ENCODE data around the gene LRRC75A. TPM values are rescaled to one million over a fixed set of nuclear protein-coding genes. Genes with fewer than 3 reads are reported as not detected.

LRRC75A gene
- total and polyA plus RNA-seq, 2 experiments from 2014 or later, result 5.3 to 26.2 TPM

DNA sequence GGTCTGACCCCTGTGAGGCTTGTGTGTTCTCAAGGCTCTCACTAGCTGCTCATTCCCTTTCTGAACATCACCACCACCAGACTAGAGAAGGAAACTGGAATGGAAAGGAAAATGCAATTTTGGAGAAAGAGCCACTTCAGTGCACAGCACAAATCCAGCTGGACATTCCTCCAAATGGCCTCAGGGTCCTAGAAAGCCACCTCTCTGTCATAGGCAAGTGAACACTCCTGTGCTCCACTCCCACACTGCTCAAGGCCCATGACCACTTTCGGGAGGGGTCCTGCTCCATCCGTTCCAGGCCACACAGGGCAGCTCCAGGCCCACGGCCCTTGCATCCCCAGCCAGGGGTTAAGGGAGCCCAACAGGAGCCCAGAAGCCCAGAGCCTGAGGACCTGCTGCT, 2.6 kb downstream of the LRRC75A start (continued):
- TF ChIP-seq, protein P1, sequence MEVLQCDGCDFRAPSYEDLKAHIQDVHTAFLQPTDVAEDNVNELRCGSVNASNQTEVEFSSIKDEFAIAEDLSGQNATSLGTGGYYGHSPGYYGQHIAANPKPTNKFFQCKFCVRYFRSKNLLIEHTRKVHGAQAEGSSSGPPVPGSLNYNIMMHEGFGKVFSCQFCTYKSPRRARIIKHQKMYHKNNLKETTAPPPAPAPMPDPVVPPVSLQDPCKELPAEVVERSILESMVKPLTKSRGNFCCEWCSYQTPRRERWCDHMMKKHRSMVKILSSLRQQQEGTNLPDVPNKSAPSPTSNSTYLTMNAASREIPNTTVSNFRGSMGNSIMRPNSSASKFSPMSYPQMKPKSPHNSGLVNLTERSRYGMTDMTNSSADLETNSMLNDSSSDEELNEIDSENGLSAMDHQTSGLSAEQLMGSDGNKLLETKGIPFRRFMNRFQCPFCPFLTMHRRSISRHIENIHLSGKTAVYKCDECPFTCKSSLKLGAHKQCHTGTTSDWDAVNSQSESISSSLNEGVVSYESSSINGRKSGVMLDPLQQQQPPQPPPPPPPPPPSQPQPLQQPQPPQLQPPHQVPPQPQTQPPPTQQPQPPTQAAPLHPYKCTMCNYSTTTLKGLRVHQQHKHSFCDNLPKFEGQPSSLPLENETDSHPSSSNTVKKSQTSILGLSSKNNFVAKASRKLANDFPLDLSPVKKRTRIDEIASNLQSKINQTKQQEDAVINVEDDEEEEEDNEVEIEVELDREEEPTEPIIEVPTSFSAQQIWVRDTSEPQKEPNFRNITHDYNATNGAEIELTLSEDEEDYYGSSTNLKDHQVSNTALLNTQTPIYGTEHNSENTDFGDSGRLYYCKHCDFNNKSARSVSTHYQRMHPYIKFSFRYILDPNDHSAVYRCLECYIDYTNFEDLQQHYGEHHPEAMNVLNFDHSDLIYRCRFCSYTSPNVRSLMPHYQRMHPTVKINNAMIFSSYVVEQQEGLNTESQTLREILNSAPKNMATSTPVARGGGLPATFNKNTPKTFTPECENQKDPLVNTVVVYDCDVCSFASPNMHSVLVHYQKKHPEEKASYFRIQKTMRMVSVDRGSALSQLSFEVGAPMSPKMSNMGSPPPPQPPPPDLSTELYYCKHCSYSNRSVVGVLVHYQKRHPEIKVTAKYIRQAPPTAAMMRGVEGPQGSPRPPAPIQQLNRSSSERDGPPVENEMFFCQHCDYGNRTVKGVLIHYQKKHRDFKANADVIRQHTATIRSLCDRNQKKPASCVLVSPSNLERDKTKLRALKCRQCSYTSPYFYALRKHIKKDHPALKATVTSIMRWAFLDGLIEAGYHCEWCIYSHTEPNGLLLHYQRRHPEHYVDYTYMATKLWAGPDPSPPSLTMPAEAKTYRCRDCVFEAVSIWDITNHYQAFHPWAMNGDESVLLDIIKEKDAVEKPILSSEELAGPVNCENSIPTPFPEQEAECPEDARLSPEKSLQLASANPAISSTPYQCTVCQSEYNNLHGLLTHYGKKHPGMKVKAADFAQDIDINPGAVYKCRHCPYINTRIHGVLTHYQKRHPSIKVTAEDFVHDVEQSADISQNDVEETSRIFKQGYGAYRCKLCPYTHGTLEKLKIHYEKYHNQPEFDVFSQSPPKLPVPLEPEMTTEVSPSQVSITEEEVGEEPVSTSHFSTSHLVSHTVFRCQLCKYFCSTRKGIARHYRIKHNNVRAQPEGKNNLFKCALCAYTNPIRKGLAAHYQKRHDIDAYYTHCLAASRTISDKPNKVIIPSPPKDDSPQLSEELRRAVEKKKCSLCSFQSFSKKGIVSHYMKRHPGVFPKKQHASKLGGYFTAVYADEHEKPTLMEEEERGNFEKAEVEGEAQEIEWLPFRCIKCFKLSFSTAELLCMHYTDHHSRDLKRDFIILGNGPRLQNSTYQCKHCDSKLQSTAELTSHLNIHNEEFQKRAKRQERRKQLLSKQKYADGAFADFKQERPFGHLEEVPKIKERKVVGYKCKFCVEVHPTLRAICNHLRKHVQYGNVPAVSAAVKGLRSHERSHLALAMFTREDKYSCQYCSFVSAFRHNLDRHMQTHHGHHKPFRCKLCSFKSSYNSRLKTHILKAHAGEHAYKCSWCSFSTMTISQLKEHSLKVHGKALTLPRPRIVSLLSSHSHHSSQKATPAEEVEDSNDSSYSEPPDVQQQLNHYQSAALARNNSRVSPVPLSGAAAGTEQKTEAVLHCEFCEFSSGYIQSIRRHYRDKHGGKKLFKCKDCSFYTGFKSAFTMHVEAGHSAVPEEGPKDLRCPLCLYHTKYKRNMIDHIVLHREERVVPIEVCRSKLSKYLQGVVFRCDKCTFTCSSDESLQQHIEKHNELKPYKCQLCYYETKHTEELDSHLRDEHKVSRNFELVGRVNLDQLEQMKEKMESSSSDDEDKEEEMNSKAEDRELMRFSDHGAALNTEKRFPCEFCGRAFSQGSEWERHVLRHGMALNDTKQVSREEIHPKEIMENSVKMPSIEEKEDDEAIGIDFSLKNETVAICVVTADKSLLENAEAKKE (CRISPR knock-in tag; IDR thresholded peaks at IDR 0.05), result no peak
- TF ChIP-seq CTCF (conservative IDR thresholded peaks at IDR 0.05; ENCODE audit: low read depth in 2 of 2) (no peak), JUNB (IDR thresholded peaks at IDR 0.05; ENCODE audit: unreplicated experiment) (no peak), EZH2phosphoT487 (IDR thresholded peaks at IDR 0.05; ENCODE audit: unreplicated experiment) (no peak), ZNF331 (CRISPR knock-in tag; IDR thresholded peaks at IDR 0.05; ENCODE audit: low read depth) (no peak), REST (IDR thresholded peaks at IDR 0.05; ENCODE audit: unreplicated experiment) (no peak), POLR2AphosphoS5 (IDR thresholded peaks at IDR 0.05; ENCODE audit: low read depth) (no peak)
- TF ChIP-seq, protein P2, sequence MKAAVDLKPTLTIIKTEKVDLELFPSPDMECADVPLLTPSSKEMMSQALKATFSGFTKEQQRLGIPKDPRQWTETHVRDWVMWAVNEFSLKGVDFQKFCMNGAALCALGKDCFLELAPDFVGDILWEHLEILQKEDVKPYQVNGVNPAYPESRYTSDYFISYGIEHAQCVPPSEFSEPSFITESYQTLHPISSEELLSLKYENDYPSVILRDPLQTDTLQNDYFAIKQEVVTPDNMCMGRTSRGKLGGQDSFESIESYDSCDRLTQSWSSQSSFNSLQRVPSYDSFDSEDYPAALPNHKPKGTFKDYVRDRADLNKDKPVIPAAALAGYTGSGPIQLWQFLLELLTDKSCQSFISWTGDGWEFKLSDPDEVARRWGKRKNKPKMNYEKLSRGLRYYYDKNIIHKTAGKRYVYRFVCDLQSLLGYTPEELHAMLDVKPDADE (IDR thresholded peaks at IDR 0.05), result no peak
